Activated T-helper 1 cell treated with anti-CD3 and anti-CD28 coated beads, Interleukin-12 subunit alpha, Interleukin-12 subunit beta, Interleukin-2, Interleukin-4 antibody, amounts not matched to agents 30 ng/mL and 10 ng/mL and 1 ng/mL, durations not matched to agents 14 hours and 24 hours and 36 hours (primary cell): ENCODE results near the gene LCMT2. TPM values are rescaled to one million over a fixed set of nuclear protein-coding genes. Genes with fewer than 3 reads are reported as not detected.
A peak's percentile ranks its signal among the peaks of the same experiment; 100 is the strongest.

Source experiments
- DNase-seq: peaks from one replicate; pipeline ENCODE4 v3.0.0; 2021; ENCODE audit warnings: low spot score
- H3K27ac Mint-ChIP-seq: one replicate; pipeline ENCODE4 v1.8.0; 2021; ENCODE audit warnings: mild to moderate bottlenecking, mixed read lengths
- H3K27me3 Mint-ChIP-seq: one replicate; pipeline ENCODE4 v1.8.0; 2022; ENCODE audit warnings: mild to moderate bottlenecking, moderate library complexity, mixed read lengths; ENCODE audit not compliant: insufficient read depth
- H3K36me3 Mint-ChIP-seq: one replicate; pipeline ENCODE4 v1.8.0; 2021; ENCODE audit warnings: low read depth, mixed read lengths
- H3K4me1 Mint-ChIP-seq: one replicate; pipeline ENCODE4 v1.8.0; 2021; ENCODE audit warnings: low read depth, mixed read lengths
- H3K4me3 Mint-ChIP-seq: one replicate; pipeline ENCODE4 v1.8.0; 2021; ENCODE audit warnings: mild to moderate bottlenecking, moderate library complexity, mixed read lengths
- H3K9me3 Mint-ChIP-seq: one replicate; pipeline ENCODE4 v1.8.0; 2021; ENCODE audit warnings: mixed read lengths
- intact Hi-C: fragments of 100-400 bp; cut with micrococcal nuclease; formaldehyde crosslinking; loops from one replicate; pipeline ENCODE4 v1.15.1; 2024
- total RNA-seq: library from RNA; stranded (reverse); gene quantifications from 2 replicates; pipeline ENCODE4 v1.2.3, GENCODE V29; 2022

LCMT2 gene
- total RNA-seq, 1 donor from 2014 or later, result 15.7 TPM

DNA sequence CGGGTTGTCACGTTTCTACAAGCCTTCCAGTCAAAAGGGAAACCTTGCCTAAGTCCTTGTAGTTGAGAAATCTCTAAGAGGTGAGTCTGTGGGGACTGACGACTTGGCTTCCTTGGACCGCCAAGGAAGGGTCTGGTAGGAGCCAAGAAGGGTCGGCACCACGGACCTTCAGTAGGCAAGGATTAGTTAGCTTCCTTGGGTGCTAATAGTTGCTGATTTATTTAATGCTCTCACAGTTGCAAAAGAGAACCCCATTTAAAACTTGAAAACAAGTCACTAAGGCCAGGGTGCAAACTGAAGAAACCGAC lies 361 bp upstream of the LCMT2 start:
- intact Hi-C loops, result loop anchor here (1.0 to 10.0 kb wide), 5 partner anchors 41 to 1666 kb away; partner anchors contain the start of genes CCNDBP1, MGA, PDIA3 and TUBGCP4
- H3K27ac Mint-ChIP-seq, result peak overlapping the region; percentile 94
- H3K36me3 Mint-ChIP-seq, result peaks cover 45% of the 10 kb centered on the region
- H3K4me3 Mint-ChIP-seq, result peak overlapping the region; percentile 87
- H3K9me3 Mint-ChIP-seq, result no peaks in the 10 kb centered on the region
- no peaks in the 10 kb centered on the region for H3K27me3 Mint-ChIP-seq
- peaks cover 40% of the 10 kb centered on the region for H3K4me1 Mint-ChIP-seq
- DNase-seq, result no peak

DNA sequence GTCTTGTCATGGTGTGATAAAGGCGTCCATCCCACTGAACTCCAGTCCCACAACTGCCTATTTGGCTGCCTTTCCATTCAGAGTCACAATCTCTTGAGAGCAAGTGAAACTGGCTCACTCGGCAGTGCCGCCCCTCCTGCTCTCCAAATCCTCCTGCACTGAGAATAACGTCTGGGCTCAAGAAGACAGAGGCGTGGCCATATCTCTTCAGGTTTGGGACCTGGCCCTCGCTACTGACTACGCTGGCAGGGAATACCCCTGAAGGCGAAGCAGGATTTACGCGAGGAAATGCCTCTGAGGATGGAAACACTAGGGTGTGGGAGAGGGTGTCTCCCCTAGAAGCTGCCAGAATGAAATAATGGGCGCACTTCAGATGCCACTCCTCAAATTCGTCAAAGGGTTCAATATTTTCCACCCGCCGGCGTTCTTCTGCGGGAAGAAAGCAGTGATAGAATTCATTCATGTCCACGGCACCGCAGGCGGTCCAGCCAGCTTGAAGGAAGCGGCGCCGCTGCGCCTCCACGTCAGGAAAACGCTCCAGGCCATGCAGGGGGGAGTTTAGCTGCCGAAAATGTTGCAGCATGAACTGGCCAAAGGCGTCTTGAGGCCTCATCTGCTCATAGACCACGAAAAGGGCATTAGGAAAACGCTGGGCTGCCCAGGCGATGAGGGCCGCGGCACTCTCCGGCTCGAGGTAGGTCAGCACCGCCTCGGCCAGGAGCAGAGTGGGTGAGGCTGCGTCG lies 985 bp downstream of the LCMT2 start:
- intact Hi-C loops, result no loop called here
- DNase-seq, result peak; percentile 4
- Mint-ChIP-seq H3K4me1 (peaks cover 40% of the 10 kb centered on the region), H3K9me3 (no peaks in the 10 kb centered on the region), H3K36me3 (peaks cover 39% of the 10 kb centered on the region), H3K27ac (peak overlapping the region; percentile 94), H3K27me3 (peaks cover 3% of the 10 kb centered on the region), H3K4me3 (peak overlapping the region; percentile 87)

DNA sequence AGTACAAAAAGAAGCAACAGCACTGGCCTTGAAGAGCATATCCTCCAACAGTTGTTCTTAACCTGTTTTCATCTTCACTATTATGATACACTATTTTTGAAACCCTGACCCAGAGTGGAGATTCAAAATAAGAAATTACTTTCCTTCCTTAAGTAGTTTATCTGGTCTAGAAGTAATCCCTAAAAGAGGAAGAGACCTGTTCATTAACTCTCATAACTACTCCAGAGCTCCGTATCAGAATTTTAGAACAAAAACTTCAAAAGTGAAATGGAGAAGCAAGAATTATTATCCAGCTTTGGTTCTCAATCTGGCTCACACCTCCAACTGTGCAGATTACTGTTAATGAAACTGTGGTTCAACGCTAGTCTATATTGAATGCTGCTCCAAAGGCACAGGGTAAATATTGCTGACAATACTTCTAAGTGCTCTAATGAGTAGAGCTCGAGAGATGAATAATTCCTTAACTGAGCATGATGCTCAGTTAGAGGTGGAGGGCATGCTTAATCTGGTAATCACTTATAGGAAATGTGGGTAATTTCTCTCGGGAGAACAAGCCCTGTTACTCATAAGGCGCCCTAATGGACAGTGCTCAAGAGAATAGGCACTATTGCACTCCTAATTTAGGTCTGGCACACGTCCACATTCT lies 5.2 kb downstream of the LCMT2 start:
- no peak overlapping the region for H3K27ac Mint-ChIP-seq
- DNase-seq, result no peak
- peaks cover 9% of the 10 kb centered on the region for H3K27me3 Mint-ChIP-seq
- intact Hi-C loops, result no loop called here
- no peak overlapping the region for H3K4me3 Mint-ChIP-seq
- no peaks in the 10 kb centered on the region for H3K9me3 Mint-ChIP-seq
- peaks cover 23% of the 10 kb centered on the region for H3K36me3 Mint-ChIP-seq
- peaks cover 24% of the 10 kb centered on the region for H3K4me1 Mint-ChIP-seq

DNA sequence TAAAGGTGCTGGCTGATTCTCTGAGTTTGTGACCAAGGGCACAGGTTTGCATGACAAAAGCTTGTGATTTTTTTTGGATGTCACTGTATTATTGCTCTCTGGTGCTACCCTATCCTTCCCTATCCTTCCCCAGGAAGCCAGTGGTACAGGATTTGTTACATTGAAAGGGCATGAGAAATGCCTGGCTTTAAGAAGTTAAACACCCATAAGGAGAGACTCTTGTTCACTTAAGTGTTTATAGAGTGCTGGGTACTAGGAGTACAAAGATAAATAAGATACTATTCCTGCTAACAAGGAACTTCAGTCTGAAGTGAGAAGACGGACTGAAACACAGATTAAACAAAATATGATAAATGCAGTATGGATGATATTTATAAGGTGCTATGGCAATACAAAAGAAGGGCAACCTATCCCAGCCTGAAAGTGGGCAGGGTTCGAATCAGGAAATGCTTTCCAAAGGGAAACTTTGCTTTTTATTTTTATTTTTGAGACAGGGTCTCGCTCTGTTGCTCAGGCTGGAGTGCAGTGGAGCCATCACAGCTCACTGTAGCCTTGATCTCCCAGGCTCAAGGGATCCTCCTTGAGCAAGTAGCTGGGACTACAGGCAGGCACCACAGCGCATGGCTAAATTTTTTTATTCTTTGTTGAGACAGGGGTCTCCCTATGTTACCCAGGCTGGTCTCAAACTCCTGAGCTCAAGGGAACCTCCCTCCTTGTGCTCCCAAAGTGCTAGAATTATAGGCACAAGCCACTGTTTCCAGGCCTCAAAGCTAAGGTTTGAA lies 11.2 kb downstream of the LCMT2 start:
- no peak overlapping the region for H3K27ac Mint-ChIP-seq
- H3K4me1 Mint-ChIP-seq, result no peaks in the 10 kb centered on the region
- peaks cover 13% of the 10 kb centered on the region for H3K27me3 Mint-ChIP-seq
- no peaks in the 10 kb centered on the region for H3K9me3 Mint-ChIP-seq
- intact Hi-C loops, result no loop called here
- no peak overlapping the region for H3K4me3 Mint-ChIP-seq
- DNase-seq, result no peak
- H3K36me3 Mint-ChIP-seq, result no peaks in the 10 kb centered on the region

DNA sequence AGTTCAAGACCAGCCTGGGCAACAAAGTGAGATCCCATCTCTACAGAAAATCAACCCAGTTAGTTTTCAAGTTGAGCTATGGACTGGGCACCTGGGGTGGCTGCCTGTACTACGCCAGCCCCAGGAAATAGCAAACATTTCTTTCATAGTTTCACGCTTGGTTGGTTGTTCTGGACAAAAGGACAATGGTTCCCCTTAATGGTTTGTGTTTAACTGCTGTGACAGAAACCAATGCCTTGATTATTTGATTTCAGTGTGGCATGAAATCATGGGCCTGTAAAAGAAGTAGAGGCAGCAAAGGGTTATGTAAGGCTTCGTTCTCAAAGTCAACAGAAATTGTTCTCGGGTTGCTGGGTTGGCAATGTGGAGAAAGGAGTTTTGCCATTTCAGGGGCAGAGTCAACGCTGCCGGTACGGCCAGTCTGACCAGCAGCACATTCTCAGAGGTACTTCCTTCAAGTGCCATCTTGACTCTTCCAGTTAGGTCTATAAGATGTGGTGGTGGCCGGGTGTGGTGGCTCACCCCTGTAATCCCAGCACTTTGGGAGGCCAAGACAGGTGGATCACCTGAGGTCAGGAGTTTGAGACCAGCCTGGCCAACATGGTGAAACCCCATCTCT lies 12.7 kb downstream of the LCMT2 start:
- Mint-ChIP-seq H3K27me3 (peaks cover 13% of the 10 kb centered on the region), H3K4me3 (no peak overlapping the region), H3K9me3 (no peaks in the 10 kb centered on the region), H3K27ac (no peak overlapping the region), H3K4me1 (no peaks in the 10 kb centered on the region), H3K36me3 (no peaks in the 10 kb centered on the region)
- DNase-seq, result no peak
- intact Hi-C loops, result no loop called here

DNA sequence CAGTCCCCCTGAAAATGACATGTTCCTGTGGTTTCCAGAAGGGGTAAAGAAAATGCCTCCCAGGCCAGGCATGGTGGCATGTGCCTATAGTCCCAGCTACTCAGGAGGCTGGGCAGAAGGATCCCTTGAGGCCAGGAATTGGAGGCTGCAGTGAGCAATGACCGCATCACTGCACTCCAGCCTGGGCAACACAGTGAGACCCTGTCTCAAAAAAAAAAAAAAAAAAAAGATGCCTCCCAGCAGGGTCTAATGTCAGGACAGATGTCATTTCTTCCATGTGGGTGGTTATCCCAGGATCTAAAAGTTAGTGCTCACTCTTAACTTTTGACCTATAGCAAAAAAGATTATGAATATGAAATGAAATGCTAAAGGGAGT lies 13.4 kb downstream of the LCMT2 start:
- intact Hi-C loops, result no loop called here
- Mint-ChIP-seq H3K4me3 (no peak overlapping the region), H3K9me3 (no peaks in the 10 kb centered on the region), H3K27ac (no peak overlapping the region), H3K27me3 (peaks cover 13% of the 10 kb centered on the region), H3K36me3 (no peaks in the 10 kb centered on the region), H3K4me1 (no peaks in the 10 kb centered on the region)
- no peak for DNase-seq

DNA sequence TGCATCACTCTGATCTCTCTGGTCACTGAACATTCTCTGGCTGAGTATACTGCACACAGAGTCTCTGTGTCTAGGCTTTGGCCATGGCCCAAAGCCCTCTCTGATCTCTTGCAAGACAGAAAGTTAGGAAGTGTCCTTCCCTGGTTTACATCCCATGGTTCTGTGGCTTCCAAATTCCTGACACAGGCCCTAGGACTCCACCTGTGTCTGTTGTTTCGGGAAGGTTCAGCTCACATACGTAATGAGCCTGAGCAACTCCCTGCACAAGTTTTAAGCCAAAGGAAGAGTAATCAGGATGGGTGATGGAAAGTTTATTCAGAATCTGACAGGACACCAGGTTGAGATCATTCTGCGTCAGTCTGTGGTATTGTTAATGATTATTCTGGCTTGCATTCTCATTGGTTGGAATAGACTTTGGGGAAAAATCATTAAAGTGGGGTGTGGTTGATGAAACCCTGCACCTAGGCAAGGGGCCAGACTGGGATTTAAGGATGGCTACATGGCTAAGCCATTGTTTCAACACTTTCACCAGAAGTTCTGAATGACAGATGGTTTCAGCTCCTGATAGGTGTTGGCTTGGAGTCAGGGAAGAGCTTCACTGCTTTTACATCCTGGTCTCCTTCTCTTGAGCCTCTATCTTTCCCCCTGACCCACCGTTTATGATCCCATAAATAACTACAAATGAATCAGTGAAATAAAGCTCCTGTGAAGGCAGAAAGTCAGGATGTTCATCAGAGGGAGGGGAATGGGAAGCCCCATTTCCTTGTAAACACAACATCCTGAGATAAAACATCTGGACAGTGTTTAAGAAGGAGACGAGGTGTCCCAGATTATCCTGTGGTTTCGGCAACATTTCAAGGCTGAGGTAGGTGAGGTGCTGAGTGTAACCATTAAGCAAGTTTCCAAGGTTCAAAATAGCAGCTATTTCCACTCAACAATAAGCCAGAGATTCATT lies 14.1 kb downstream of the LCMT2 start:
- no peaks in the 10 kb centered on the region for H3K4me1 Mint-ChIP-seq
- peaks cover 11% of the 10 kb centered on the region for H3K27me3 Mint-ChIP-seq
- no peaks in the 10 kb centered on the region for H3K9me3 Mint-ChIP-seq
- no peaks in the 10 kb centered on the region for H3K36me3 Mint-ChIP-seq
- intact Hi-C loops, result no loop called here
- DNase-seq, result no peak
- H3K27ac Mint-ChIP-seq, result no peak overlapping the region
- no peak overlapping the region for H3K4me3 Mint-ChIP-seq

DNA sequence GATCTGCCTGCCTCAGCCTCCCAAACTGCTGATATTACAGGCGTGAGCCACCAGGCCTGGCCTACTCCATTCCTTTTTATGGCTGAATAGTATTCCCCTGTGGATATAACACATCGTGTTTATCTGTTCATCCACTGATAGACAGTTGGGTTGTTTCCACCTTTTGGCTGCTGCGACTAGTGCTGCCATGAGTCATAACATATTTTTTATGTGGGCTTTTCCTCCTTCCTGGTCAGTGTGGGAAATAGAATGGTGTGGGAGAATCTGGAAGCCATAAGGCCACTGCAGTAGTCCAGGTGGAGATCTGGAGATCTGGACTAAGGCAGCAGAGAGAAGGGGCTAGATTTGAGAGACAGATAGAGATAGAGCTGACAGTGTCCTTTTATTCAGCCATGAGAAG lies 16.2 kb downstream of the LCMT2 start:
- Mint-ChIP-seq H3K4me3 (no peak overlapping the region), H3K9me3 (no peaks in the 10 kb centered on the region), H3K4me1 (no peaks in the 10 kb centered on the region), H3K36me3 (no peaks in the 10 kb centered on the region), H3K27ac (no peak overlapping the region), H3K27me3 (peaks cover 19% of the 10 kb centered on the region)
- intact Hi-C loops, result no loop called here
- DNase-seq, result no peak

DNA sequence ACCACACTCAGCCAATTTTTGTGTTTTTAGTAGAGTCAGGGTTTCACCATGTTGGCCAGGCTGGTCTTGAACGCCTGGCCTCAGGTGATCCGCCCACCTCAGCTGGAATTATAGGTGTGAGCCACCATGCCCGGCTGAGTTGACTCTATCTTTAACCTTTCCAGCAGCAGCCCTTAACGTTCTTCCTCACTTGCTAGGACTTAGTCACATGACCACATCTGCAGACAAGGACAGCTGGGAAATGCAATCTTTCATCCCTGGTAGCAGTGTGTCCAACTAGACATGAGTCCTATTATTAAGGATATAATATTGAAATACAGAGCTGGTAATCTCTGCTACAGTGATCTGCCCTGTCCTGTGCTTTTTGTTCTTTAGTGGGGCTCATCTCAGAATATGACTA lies 18.0 kb downstream of the LCMT2 start:
- DNase-seq, result no peak
- Mint-ChIP-seq H3K4me3 (no peak overlapping the region), H3K4me1 (no peaks in the 10 kb centered on the region), H3K27ac (no peak overlapping the region), H3K36me3 (no peaks in the 10 kb centered on the region), H3K27me3 (peaks cover 30% of the 10 kb centered on the region), H3K9me3 (no peaks in the 10 kb centered on the region)
- intact Hi-C loops, result no loop called here

DNA sequence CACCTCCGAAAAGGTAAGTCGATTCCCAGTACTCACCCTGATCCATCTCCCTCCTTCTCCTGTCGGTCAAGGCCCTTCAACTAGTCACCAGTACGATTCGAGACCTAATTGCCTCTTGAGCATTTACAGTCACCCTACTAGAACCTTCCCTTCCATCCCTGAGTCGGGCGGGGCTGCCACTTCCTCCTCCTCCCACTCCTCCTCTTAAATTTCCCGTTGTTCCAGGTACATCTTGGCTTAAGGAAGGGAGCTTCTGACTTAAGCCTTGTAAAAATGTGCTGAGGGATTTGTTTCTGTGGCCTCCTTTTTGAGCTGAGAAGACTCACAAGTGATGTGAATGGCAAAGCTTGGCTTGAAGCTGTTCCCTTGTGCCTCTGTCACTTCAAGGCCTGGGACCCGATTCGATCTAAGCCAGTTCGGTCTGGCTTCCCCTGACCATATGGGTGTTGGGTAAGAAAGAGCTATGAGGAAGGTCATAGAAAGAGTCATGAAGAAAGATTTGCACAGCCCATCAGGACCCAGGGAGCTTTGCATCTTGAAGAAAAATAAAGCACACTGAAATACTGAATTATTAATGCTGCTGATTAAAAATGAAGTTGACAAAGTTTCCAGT lies 28.1 kb downstream of the LCMT2 start, which contains the start of gene TGM7:
TSS of gene TGM7 (minus strand) at position 51 of the 613 bp plus-strand sequence.
- intact Hi-C loops, result no loop called here
- Mint-ChIP-seq H3K27ac (no peak within 1 kb of the TSS), H3K4me3 (no peak within 1 kb of the TSS), H3K9me3 (no peaks in the 10 kb centered on the region), H3K4me1 (no peaks in the 10 kb centered on the region), H3K27me3 (peaks cover 33% of the 10 kb centered on the region), H3K36me3 (no peaks in the 10 kb centered on the region)
- no peak for DNase-seq

DNA sequence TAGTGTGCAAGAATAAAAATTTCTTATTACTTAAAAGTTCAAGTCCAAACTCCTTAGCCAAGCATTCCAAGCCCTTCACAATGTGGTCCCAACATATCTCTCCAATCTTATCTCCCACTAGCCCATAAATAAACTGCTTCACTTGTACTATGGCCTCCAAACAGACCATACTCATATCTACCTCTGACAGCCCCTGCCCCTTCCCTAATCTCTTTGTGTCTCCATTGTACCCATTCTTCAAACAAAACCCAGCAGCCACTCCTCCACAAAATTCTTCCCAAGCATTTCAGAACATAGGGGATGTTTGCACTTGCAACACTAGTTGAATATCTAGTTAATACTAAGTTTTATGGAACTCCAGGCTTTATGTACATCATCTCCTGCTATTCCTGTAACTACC lies 30.5 kb downstream of the LCMT2 start:
- no peak overlapping the region for H3K4me3 Mint-ChIP-seq
- intact Hi-C loops, result no loop called here

DNA sequence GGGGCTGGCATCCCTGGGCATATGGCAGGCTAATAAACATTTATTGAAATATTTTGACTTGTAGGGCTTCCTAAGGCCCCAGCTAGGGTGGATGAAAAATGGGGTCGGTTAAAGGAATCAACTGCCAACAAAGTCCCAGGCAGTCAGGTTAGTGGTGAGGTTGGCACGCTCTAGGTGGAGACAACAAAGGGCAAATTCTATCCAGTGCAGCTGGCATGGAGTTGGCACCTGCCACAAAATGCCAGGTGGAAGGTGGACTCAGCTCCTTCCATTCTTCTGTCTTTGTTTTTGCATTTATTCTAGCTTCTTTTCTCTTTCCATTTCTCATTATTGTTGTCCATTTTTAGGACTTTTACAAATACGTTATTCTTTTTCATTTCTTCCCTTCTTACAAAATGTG lies 31.0 kb downstream of the LCMT2 start:
- H3K27ac Mint-ChIP-seq, result no peak overlapping the region
- no peaks in the 10 kb centered on the region for H3K4me1 Mint-ChIP-seq
- H3K27me3 Mint-ChIP-seq, result peaks cover 25% of the 10 kb centered on the region
- intact Hi-C loops, result no loop called here
- H3K4me3 Mint-ChIP-seq, result no peak overlapping the region
- DNase-seq, result no peak
- H3K36me3 Mint-ChIP-seq, result no peaks in the 10 kb centered on the region
- no peaks in the 10 kb centered on the region for H3K9me3 Mint-ChIP-seq

More for the DNA sequence above, 30.5 kb downstream of the LCMT2 start:
- H3K4me1 Mint-ChIP-seq, result no peaks in the 10 kb centered on the region
- no peak for DNase-seq
- H3K9me3 Mint-ChIP-seq, result no peaks in the 10 kb centered on the region
- no peaks in the 10 kb centered on the region for H3K36me3 Mint-ChIP-seq
- H3K27me3 Mint-ChIP-seq, result peaks cover 23% of the 10 kb centered on the region
- H3K27ac Mint-ChIP-seq, result no peak overlapping the region
